HEK293 (cell line): ENCODE data around the gene HIPK2.

Experiments used
- CTCF ChIA-PET: fragments of 350-600 bp; formaldehyde crosslinking; extraction: SDS; loops from one replicate; lab custom pipeline; 2021; ENCODE audit warnings: antibody characterized with exemption; lab: Yijun Ruan, JAX
- POLR2A ChIA-PET: fragments of 300-600 bp; formaldehyde crosslinking; extraction: SDS; loops from one replicate; lab custom pipeline; 2020; ENCODE audit warnings: antibody characterized with exemption, inconsistent platforms; lab: Yijun Ruan, JAX
- H3K27ac ChIP-seq: fragments of 200-500 bp; sonication (Bioruptor generic); 2 replicates; pipeline ENCODE4 v1.5.1; 2014; ENCODE audit warnings: low read depth, low read length, control low read depth, inconsistent platforms; ENCODE audit errors: extremely low read depth
- H3K36me3 ChIP-seq, 2 experiments: fragments of 200-500 bp in 1 of 2; sonication (Bioruptor generic) in 1 of 2; 1 replicate in 1 of 2; 2 replicates in 1 of 2; pipeline ENCODE4 v1.5.1; 2014 to 2017; ENCODE audit warnings: inconsistent platforms in 2 of 2, low read length in 2 of 2; ENCODE audit not compliant: control insufficient read depth in 2 of 2, insufficient read depth in 1 of 2
- H3K4me1 ChIP-seq: fragments of 200-500 bp; sonication (Bioruptor generic); 2 replicates; pipeline ENCODE4 v1.5.1; 2014; ENCODE audit warnings: mild to moderate bottlenecking, low read length, inconsistent platforms; ENCODE audit not compliant: control insufficient read depth, insufficient read depth
- H3K4me3 ChIP-seq: 2 replicates; pipeline ENCODE4 v1.5.1; 2011; ENCODE audit warnings: low read depth, mild to moderate bottlenecking, control low read depth, low read length, moderate library complexity
- H3K9me3 ChIP-seq: fragments of 200-500 bp; sonication (Bioruptor generic); 2 replicates; pipeline ENCODE4 v1.5.1; 2014; ENCODE audit warnings: low read depth, low read length, inconsistent platforms; ENCODE audit not compliant: control insufficient read depth, insufficient read depth
- BCL11A ChIP-seq: fragments of 450-650 bp; formaldehyde crosslinking; IDR thresholded peaks from 2 replicates; pipeline ENCODE4 v1.5.1; 2016; ENCODE audit warnings: low read depth, missing biosample characterization, missing genetic modification characterization
- FEZF1 ChIP-seq: fragments of 450-650 bp; formaldehyde crosslinking; IDR thresholded peaks from 2 replicates; pipeline ENCODE4 v1.5.1; 2016; ENCODE audit warnings: missing biosample characterization, missing genetic modification characterization
- HIC1 ChIP-seq: fragments of 450-650 bp; formaldehyde crosslinking; IDR thresholded peaks from 2 replicates; pipeline ENCODE4 v1.5.1; 2016; ENCODE audit warnings: missing biosample characterization, missing genetic modification characterization
- HOXC10 ChIP-seq: sonication (generic); formaldehyde crosslinking; IDR thresholded peaks from 2 replicates; pipeline ENCODE4 v1.8.1; 2023; ENCODE audit warnings: mild to moderate bottlenecking, missing genetic modification reagents
- KLF10 ChIP-seq: fragments of 450-650 bp; IDR thresholded peaks from 2 replicates; pipeline ENCODE4 v1.5.1; 2018; ENCODE audit warnings: missing biosample characterization, mild to moderate bottlenecking, missing genetic modification characterization
- KLF16 ChIP-seq: fragments of 450-650 bp; formaldehyde crosslinking; IDR thresholded peaks from 2 replicates; pipeline ENCODE4 v1.5.1; 2017; ENCODE audit warnings: missing biosample characterization, missing genetic modification characterization
- PRDM6 ChIP-seq: fragments of 450-650 bp; formaldehyde crosslinking; IDR thresholded peaks from 2 replicates; pipeline ENCODE4 v1.5.1; 2017; ENCODE audit warnings: missing biosample characterization, missing genetic modification characterization
- SCRT2 ChIP-seq: fragments of 450-650 bp; formaldehyde crosslinking; IDR thresholded peaks from 2 replicates; pipeline ENCODE4 v1.5.1; 2016; ENCODE audit warnings: missing biosample characterization, missing genetic modification characterization
- SP7 ChIP-seq: fragments of 450-650 bp; formaldehyde crosslinking; IDR thresholded peaks from 2 replicates; pipeline ENCODE4 v1.5.1; 2016; ENCODE audit warnings: missing biosample characterization, missing genetic modification characterization
- YY2 ChIP-seq: fragments of 450-650 bp; formaldehyde crosslinking; IDR thresholded peaks from 2 replicates; pipeline ENCODE4 v1.5.1; 2016; ENCODE audit warnings: missing biosample characterization, missing genetic modification characterization
- ZBTB20 ChIP-seq: fragments of 450-650 bp; formaldehyde crosslinking; IDR thresholded peaks from 2 replicates; pipeline ENCODE4 v1.5.1; 2016; ENCODE audit warnings: missing biosample characterization, missing genetic modification characterization
- ZIC2 ChIP-seq: fragments of 450-650 bp; formaldehyde crosslinking; IDR thresholded peaks from 2 replicates; pipeline ENCODE4 v1.5.1; 2016; ENCODE audit warnings: missing biosample characterization, missing genetic modification characterization
- ZNF121 ChIP-seq: fragments of 450-650 bp; formaldehyde crosslinking; IDR thresholded peaks from 2 replicates; pipeline ENCODE4 v1.5.1; 2016; ENCODE audit warnings: missing biosample characterization, missing genetic modification characterization
- ZNF24 ChIP-seq: fragments of 450-650 bp; formaldehyde crosslinking; IDR thresholded peaks from 2 replicates; pipeline ENCODE4 v1.5.1; 2016; ENCODE audit warnings: missing biosample characterization, missing genetic modification characterization
- ZNF266 ChIP-seq: fragments of 450-650 bp; formaldehyde crosslinking; IDR thresholded peaks from 2 replicates; pipeline ENCODE4 v1.5.1; 2016; ENCODE audit warnings: missing biosample characterization, missing genetic modification characterization, low read depth
- ZNF426 ChIP-seq: fragments of 450-650 bp; formaldehyde crosslinking; IDR thresholded peaks from 2 replicates; pipeline ENCODE4 v1.5.1; 2017; ENCODE audit warnings: missing biosample characterization, missing genetic modification characterization, mild to moderate bottlenecking, inconsistent platforms, moderate library complexity
- ZNF48 ChIP-seq: fragments of 450-650 bp; formaldehyde crosslinking; IDR thresholded peaks from 2 replicates; pipeline ENCODE4 v1.5.1; 2016; ENCODE audit warnings: missing biosample characterization, missing genetic modification characterization
- ZNF561 ChIP-seq: fragments of 450-650 bp; IDR thresholded peaks from 2 replicates; pipeline ENCODE4 v1.5.1; 2018; ENCODE audit warnings: missing biosample characterization, missing genetic modification characterization, borderline replicate concordance
- ZNF623 ChIP-seq: fragments of 450-650 bp; formaldehyde crosslinking; IDR thresholded peaks from 2 replicates; pipeline ENCODE4 v1.5.1; 2016; ENCODE audit warnings: missing biosample characterization, missing genetic modification characterization
- ZNF626 ChIP-seq: fragments of 450-650 bp; sonication (Bioruptor Pico); formaldehyde crosslinking; IDR thresholded peaks from 2 replicates; pipeline ENCODE4 v1.5.1; 2018; ENCODE audit warnings: missing biosample characterization, missing genetic modification characterization, inconsistent platforms
- ZSCAN30 ChIP-seq: fragments of 450-650 bp; IDR thresholded peaks from 2 replicates; pipeline ENCODE4 v1.5.1; 2018; ENCODE audit warnings: missing biosample characterization, mild to moderate bottlenecking, missing genetic modification characterization, moderate library complexity
- ZSCAN5A ChIP-seq: fragments of 450-650 bp; formaldehyde crosslinking; IDR thresholded peaks from 2 replicates; pipeline ENCODE4 v1.5.1; 2016; ENCODE audit warnings: missing biosample characterization, missing genetic modification characterization
- TF ChIP-seq, protein P1 (sequence below): fragments of 450-650 bp; formaldehyde crosslinking; IDR thresholded peaks from 2 replicates; pipeline ENCODE4 v1.5.1; 2017; ENCODE audit warnings: missing biosample characterization, missing genetic modification characterization
- TF ChIP-seq, protein P2 (sequence below): fragments of 450-650 bp; formaldehyde crosslinking; IDR thresholded peaks from 2 replicates; pipeline ENCODE4 v1.5.0; 2017; ENCODE audit warnings: missing biosample characterization, missing genetic modification characterization, borderline replicate concordance
- TF ChIP-seq, protein P3 (sequence below): fragments of 450-650 bp; formaldehyde crosslinking; IDR thresholded peaks from 2 replicates; pipeline ENCODE4; 2016; ENCODE audit warnings: missing biosample characterization, missing genetic modification characterization

The HIPK2 gene

DNA sequence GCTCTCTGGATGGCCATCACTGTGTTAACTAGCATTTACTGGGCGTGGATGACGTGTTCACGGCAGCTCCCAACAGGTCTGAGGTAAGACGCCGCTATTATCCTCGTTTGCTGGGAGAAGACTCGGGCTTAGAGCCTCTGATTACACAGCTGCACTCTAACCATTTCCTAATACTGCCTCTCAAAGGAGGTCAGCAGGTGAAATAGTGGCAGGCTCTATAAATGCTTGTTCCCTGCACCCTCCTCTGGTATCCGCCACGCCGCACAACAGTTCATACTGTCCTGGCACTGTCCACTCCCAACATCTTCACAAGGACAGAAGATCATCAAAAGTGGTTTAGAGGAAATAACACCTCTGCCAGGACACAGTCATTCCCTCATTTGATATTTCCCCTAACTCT lies 28.3 kb downstream of the HIPK2 start:
- Histone ChIP-seq H3K36me3 (no peaks in the 10 kb centered on the region), H3K4me1 (no peaks in the 10 kb centered on the region), H3K4me3 (no peak overlapping the region), H3K9me3 (no peaks in the 10 kb centered on the region), H3K27ac (no peak overlapping the region)
- TF ChIP-seq ZNF266 (no peak), SCRT2 (no peak), KLF10 (no peak), ZSCAN30 (tag by site-specific recombination) (no peak), ZNF48 (no peak), ZNF561 (tag by site-specific recombination) (no peak), ZSCAN5A (tag by site-specific recombination) (no peak), FEZF1 (tag by site-specific recombination) (no peak), KLF16 (tag by site-specific recombination) (no peak), YY2 (no peak), ZNF121 (tag by site-specific recombination) (no peak), ZBTB20 (tag by site-specific recombination) (no peak), SP7 (no peak), PRDM6 (tag by site-specific recombination) (no peak), ZIC2 (tag by site-specific recombination) (no peak), HIC1 (tag by site-specific recombination) (no peak)
- TF ChIP-seq, protein P1, sequence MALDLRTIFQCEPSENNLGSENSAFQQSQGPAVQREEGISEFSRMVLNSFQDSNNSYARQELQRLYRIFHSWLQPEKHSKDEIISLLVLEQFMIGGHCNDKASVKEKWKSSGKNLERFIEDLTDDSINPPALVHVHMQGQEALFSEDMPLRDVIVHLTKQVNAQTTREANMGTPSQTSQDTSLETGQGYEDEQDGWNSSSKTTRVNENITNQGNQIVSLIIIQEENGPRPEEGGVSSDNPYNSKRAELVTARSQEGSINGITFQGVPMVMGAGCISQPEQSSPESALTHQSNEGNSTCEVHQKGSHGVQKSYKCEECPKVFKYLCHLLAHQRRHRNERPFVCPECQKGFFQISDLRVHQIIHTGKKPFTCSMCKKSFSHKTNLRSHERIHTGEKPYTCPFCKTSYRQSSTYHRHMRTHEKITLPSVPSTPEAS (tag by site-specific recombination): no peak
- TF ChIP-seq, protein P2, sequence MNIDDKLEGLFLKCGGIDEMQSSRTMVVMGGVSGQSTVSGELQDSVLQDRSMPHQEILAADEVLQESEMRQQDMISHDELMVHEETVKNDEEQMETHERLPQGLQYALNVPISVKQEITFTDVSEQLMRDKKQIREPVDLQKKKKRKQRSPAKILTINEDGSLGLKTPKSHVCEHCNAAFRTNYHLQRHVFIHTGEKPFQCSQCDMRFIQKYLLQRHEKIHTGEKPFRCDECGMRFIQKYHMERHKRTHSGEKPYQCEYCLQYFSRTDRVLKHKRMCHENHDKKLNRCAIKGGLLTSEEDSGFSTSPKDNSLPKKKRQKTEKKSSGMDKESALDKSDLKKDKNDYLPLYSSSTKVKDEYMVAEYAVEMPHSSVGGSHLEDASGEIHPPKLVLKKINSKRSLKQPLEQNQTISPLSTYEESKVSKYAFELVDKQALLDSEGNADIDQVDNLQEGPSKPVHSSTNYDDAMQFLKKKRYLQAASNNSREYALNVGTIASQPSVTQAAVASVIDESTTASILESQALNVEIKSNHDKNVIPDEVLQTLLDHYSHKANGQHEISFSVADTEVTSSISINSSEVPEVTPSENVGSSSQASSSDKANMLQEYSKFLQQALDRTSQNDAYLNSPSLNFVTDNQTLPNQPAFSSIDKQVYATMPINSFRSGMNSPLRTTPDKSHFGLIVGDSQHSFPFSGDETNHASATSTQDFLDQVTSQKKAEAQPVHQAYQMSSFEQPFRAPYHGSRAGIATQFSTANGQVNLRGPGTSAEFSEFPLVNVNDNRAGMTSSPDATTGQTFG (tag by site-specific recombination): no peak
- POLR2A ChIA-PET: no interaction called here
- CTCF ChIA-PET: no interaction called here

DNA sequence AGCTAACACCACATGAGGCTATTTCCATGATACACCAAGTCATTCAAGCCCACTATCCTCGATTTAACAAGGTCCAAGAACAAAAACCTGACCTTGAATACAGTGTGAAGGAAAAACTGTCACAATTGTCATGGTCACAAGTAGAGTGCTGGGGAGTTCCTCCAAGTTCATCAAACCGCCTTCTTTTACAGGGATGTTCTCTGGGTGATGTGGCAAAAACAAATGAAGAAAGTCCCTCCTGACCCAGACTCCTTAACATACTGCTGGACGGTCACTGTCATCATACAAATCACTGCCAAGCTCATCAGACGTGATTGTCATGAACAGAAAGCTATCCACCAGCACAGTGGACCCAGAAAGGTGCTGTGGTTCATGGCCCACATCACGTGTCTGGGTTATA lies 28.9 kb downstream of the HIPK2 start:
- TF ChIP-seq BCL11A (tag by site-specific recombination): no peak
- no peak for TF ChIP-seq ZNF24 (tag by site-specific recombination)
- TF ChIP-seq, protein P3, sequence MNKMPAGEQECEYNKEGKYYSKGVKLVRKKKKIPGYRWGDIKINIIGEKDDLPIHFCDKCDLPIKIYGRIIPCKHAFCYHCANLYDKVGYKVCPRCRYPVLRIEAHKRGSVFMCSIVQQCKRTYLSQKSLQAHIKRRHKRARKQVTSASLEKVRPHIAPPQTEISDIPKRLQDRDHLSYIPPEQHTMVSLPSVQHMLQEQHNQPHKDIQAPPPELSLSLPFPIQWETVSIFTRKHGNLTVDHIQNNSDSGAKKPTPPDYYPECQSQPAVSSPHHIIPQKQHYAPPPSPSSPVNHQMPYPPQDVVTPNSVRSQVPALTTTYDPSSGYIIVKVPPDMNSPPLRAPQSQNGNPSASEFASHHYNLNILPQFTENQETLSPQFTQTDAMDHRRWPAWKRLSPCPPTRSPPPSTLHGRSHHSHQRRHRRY (tag by site-specific recombination): no peak
- no peak for TF ChIP-seq HOXC10
- TF ChIP-seq ZNF626 (tag by site-specific recombination): no peak
- no peak for TF ChIP-seq ZNF426 (tag by site-specific recombination)
- no peak for TF ChIP-seq ZNF623 (tag by site-specific recombination)
- TF ChIP-seq, all 188 proteins: peak for 0
- H3K36me3 ChIP-seq: no peaks in the 10 kb centered on the region
- no peak overlapping the region for H3K4me3 ChIP-seq
- ChIA-PET CTCF (no interaction called here), POLR2A (no interaction called here)
- H3K4me1 ChIP-seq: no peaks in the 10 kb centered on the region
- H3K9me3 ChIP-seq: no peaks in the 10 kb centered on the region
- no peak overlapping the region for H3K27ac ChIP-seq
